CD8-positive, alpha-beta memory T cell (primary cell): ENCODE measurements around the gene SZRD1. TPM values are rescaled to one million over a fixed set of nuclear protein-coding genes. Genes with fewer than 3 reads are reported as not detected.

Experiments
- CTCF ChIA-PET: fragments of 350-600 bp; sonication (Branson Sonifier 250); formaldehyde crosslinking; loops from one replicate; lab custom pipeline; 2021; ENCODE audit warnings: antibody characterized with exemption; lab: Charles Lee
- POLR2A ChIA-PET: fragments of 350-600 bp; sonication (Branson Sonifier 250); formaldehyde crosslinking; loops from one replicate; lab custom pipeline; 2021; ENCODE audit warnings: antibody characterized with exemption; lab: Charles Lee
- DNase-seq, 5 donors: peaks; one replicate each; pipeline versions ENCODE4 v3.0.0 to v3.0.0-alpha.2; 2020 to 2022; ENCODE audit warnings: mixed read lengths in 1 of 5
- H3K27ac ChIP-seq: one replicate; pipeline ENCODE4 v1.7.0; 2013; ENCODE audit warnings: low read depth, mild to moderate bottlenecking, low read length, moderate library complexity
- H3K27me3 ChIP-seq: 2 replicates; pipeline ENCODE4 v1.7.0; 2013; ENCODE audit warnings: low read length, mild to moderate bottlenecking; ENCODE audit not compliant: insufficient read depth, poor library complexity, severe bottlenecking
- H3K36me3 ChIP-seq: 2 replicates; pipeline ENCODE4 v1.7.0; 2013; ENCODE audit warnings: mild to moderate bottlenecking, low read length, moderate library complexity; ENCODE audit not compliant: insufficient read depth
- H3K4me1 ChIP-seq: 2 replicates; pipeline ENCODE4 v1.7.0; 2013; ENCODE audit warnings: mild to moderate bottlenecking, low read length, moderate library complexity; ENCODE audit not compliant: insufficient read depth
- H3K4me3 ChIP-seq: 2 replicates; pipeline ENCODE4 v1.7.0; 2013; ENCODE audit warnings: mild to moderate bottlenecking, low read length
- H3K9me3 ChIP-seq: 2 replicates; pipeline ENCODE4 v1.7.0; 2013; ENCODE audit warnings: mild to moderate bottlenecking, low read length
- H3K27ac Mint-ChIP-seq, 8 donors: one replicate each; pipeline ENCODE4 v1.8.0; 2020 to 2021; ENCODE audit warnings: mixed read lengths in 8 of 8, mild to moderate bottlenecking in 6 of 8, inconsistent platforms in 3 of 8, moderate library complexity in 3 of 8
- H3K27me3 Mint-ChIP-seq, 2 donors: one replicate each; pipeline ENCODE4 v1.8.0; 2020 to 2021; ENCODE audit warnings: mixed read lengths in 2 of 2, mild to moderate bottlenecking in 1 of 2, moderate library complexity in 1 of 2
- H3K36me3 Mint-ChIP-seq, 3 donors: one replicate each; pipeline ENCODE4 v1.8.0; 2020 to 2021; ENCODE audit warnings: mixed read lengths in 3 of 3, inconsistent platforms in 1 of 3, mild to moderate bottlenecking in 1 of 3
- H3K4me1 Mint-ChIP-seq, 3 donors: one replicate each; pipeline ENCODE4 v1.8.0; 2020 to 2021; ENCODE audit warnings: mixed read lengths in 3 of 3, inconsistent platforms in 1 of 3, mild to moderate bottlenecking in 1 of 3
- H3K4me3 Mint-ChIP-seq, 7 donors: one replicate each; pipeline ENCODE4 v1.8.0; 2020 to 2021; ENCODE audit warnings: mixed read lengths in 7 of 7, mild to moderate bottlenecking in 6 of 7, moderate library complexity in 4 of 7, inconsistent platforms in 2 of 7
- H3K9me3 Mint-ChIP-seq, 5 donors: one replicate each; pipeline ENCODE4 v1.8.0; 2020 to 2022; ENCODE audit warnings: mixed read lengths in 5 of 5, mild to moderate bottlenecking in 3 of 5, moderate library complexity in 2 of 5, inconsistent platforms in 1 of 5
- polyA plus RNA-seq: library from polyadenylated mRNA; unstranded; fragments of 300-500 nt; fragmentation: Illumina TruSeq; gene quantifications from one replicate; pipeline ENCODE4 v1.2.3, GENCODE V29; 2021
- total RNA-seq, 2 experiments: library from RNA; stranded (reverse); gene quantifications; one replicate each; pipeline ENCODE4 v1.2.3, GENCODE V29; 2021

Gene SZRD1
- total and polyA plus RNA-seq, 3 experiments from 2014 or later = 49.2 to 216 (median 208) TPM

DNA sequence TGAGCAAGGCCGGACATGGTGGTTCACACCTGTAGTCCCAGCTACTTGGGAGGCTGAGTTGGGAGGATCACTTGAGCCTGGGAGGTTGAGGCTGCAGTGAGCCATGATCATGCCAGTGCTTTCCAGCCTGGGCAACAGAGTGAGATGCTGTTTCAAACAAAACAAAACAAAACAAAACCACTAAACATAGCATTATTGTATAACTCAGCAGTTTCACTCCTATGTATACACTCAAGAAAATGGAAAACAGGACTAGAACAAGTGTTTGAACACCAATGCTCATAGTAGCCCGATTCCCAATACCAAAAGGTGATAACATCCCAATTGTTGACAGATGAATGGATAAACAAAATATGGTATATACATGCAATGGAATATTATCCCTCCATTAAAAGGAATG is 71.5 kb downstream of the SZRD1 start:
- Mint-ChIP-seq H3K4me3 (peak overlapping the region in 2 of 7 donors; percentile 4 to 81), H3K27ac (peak overlapping the region in 1 of 8 donors; percentile 95), H3K36me3 (peaks cover 0 to 20% (median 4%) of the 10 kb centered on the region in 3 donors), H3K9me3 (no peaks in the 10 kb centered on the region), H3K4me1 (peaks cover 26 to 32% (median 31%) of the 10 kb centered on the region in 3 donors), H3K27me3 (no peaks in the 10 kb centered on the region)
- H3K36me3 ChIP-seq = peaks cover 12% of the 10 kb centered on the region
- no peaks in the 10 kb centered on the region for H3K9me3 ChIP-seq
- no peak overlapping the region for H3K4me3 ChIP-seq
- CTCF ChIA-PET = interaction anchor here (1.0 kb wide), 1 partner anchor 15 kb away, joined by 5 read pairs; no protein-coding TSS in a partner anchor
- no peaks in the 10 kb centered on the region for H3K27me3 ChIP-seq
- H3K4me1 ChIP-seq = peaks cover 26% of the 10 kb centered on the region
- no peak for DNase-seq
- no peak overlapping the region for H3K27ac ChIP-seq
- POLR2A ChIA-PET = no interaction called here

DNA sequence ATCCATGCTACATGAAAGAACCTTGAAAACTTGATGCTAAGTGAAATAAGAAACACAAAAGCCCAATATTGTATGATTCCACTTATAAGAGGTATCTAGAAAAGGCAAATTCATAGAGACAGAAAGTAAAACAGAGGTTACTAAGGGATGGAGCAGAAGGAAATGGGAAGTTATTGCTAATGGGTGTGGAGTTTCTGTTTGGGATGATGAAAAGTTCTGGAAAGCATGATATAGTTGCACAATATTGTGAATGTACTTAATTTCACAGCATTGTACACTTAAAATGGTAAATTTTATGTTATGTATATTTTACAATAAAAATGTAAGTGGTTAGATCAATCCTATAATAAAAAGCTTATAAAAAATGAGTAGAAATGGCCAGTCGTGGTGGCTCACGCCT is 71.9 kb downstream of the SZRD1 start:
- no peaks in the 10 kb centered on the region for H3K27me3 ChIP-seq
- H3K9me3 Mint-ChIP-seq = no peaks in the 10 kb centered on the region
- CTCF ChIA-PET = interaction anchor here (1.0 kb wide), 2 partner anchors 16 to 20 kb away, joined by 3 to 5 read pairs; no protein-coding TSS in a partner anchor

DNA sequence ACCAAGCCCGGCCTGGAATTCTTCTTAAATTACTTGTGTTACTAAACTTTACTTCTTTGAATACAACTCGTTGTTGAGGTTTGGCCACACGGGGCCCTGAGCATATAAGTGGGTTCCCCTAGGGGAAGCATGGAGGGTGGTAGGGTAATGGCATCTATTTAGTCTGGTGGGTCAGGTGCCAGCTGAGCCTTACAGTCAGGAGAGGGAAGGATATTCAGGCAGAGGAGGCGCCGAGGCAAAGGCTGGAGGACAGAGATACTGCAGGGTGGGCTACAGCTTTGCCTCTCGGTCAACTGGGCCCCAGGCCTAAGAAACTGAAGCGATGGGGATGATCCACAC is 73.1 kb downstream of the SZRD1 start:
- no peaks in the 10 kb centered on the region for H3K9me3 Mint-ChIP-seq
- no peak for DNase-seq
- POLR2A ChIA-PET = interaction anchor here (0.7 to 2.0 kb wide), 4 partner anchors 19 to 76 kb away, joined by 4 to 10 read pairs (median 6); partner anchors contain the start of gene SZRD1

More for the DNA sequence above, 71.9 kb downstream of the SZRD1 start:
- Histone ChIP-seq H3K27ac (no peak overlapping the region), H3K4me3 (no peak overlapping the region), H3K4me1 (peaks cover 29% of the 10 kb centered on the region), H3K9me3 (no peaks in the 10 kb centered on the region), H3K36me3 (peaks cover 16% of the 10 kb centered on the region)
- Mint-ChIP-seq H3K27me3 (no peaks in the 10 kb centered on the region), H3K36me3 (peaks cover 0 to 24% (median 4%) of the 10 kb centered on the region in 3 donors), H3K4me3 (peak overlapping the region in 6 of 7 donors; percentile 4 to 94 (median 78)), H3K27ac (peak overlapping the region in 1 of 8 donors; percentile 95), H3K4me1 (peaks cover 28 to 36% (median 34%) of the 10 kb centered on the region in 3 donors)
- DNase-seq = no peak
- POLR2A ChIA-PET = no interaction called here

DNA sequence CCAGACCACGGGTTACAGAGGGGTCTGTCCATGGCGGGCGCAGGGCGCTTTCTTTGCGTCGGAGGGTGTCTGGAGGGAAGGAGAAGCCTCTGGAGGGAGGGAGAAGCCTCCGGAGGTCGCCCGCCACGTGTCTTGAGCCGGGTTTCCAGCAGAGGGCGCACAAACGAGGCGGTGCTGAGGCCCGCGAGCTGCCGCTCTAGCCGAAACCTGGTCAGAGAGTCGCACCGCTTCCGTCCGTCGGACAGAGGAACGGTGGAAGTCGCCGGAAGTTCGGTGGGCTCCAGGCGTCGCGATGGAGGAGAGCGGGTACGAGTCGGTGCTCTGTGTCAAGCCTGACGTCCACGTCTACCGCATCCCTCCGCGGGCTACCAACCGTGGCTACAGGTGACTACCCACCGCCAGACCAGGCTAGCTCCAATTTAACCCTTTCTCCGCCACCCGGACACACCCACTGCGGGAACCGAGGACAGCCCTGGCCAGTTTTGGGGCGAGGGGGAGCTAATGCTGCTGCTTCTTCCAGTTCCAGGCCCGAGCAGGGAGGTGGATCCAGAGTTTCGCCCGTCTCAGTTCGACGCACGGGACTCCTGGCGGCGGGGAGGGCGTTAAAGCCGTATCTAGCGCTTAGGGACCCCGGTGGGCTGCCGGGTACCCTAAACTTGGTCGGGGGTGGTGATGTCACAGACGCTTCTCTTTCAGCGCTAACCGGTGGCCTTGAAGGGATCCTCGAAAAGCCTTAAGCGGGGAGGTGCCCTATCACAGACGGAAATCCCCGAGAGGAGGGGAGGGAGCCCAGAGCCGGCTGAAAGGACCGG is 73.6 kb downstream of the SZRD1 start, which contains the start of gene NECAP2:
NECAP2 (plus strand) TSS at position 255 of the 812 bp plus-strand sequence; CDS start at position 293, 38 bp downstream.
- H3K27ac ChIP-seq = peak within 1 kb of the TSS; percentile 98
- H3K4me1 Mint-ChIP-seq = peaks cover 33 to 48% (median 35%) of the 10 kb centered on the region in 3 donors
- DNase-seq = peak; percentile 86 to 93 (median 88)
- peaks cover 31% of the 10 kb centered on the region for H3K36me3 ChIP-seq
- no peaks in the 10 kb centered on the region for H3K27me3 Mint-ChIP-seq
- H3K4me3 ChIP-seq = peak within 1 kb of the TSS; percentile 87
- peak within 1 kb of the TSS; percentile 90 to 99 (median 96) for H3K27ac Mint-ChIP-seq
- no peaks in the 10 kb centered on the region for H3K9me3 ChIP-seq
- ChIA-PET POLR2A (interaction anchor here (1.1 to 2.0 kb wide), 4 partner anchors 20 to 73 kb away, joined by 3 to 10 read pairs (median 6); partner anchors contain the start of gene SZRD1), CTCF (interaction anchor here (0.8 to 3.0 kb wide), 11 partner anchors 9 to 88 kb away, joined by 3 to 16 read pairs (median 4); partner anchors contain the start of gene FBXO42)
- H3K27me3 ChIP-seq = no peaks in the 10 kb centered on the region
- H3K9me3 Mint-ChIP-seq = no peaks in the 10 kb centered on the region
- H3K4me3 Mint-ChIP-seq = peak within 1 kb of the TSS; percentile 93 to 98 (median 95)
- H3K36me3 Mint-ChIP-seq = peaks cover 4 to 40% (median 5%) of the 10 kb centered on the region in 3 donors
- peaks cover 36% of the 10 kb centered on the region for H3K4me1 ChIP-seq

More for the DNA sequence above, 73.1 kb downstream of the SZRD1 start:
- Histone ChIP-seq H3K9me3 (no peaks in the 10 kb centered on the region), H3K4me3 (peak overlapping the region; percentile 87), H3K36me3 (peaks cover 25% of the 10 kb centered on the region), H3K4me1 (peaks cover 36% of the 10 kb centered on the region), H3K27me3 (no peaks in the 10 kb centered on the region), H3K27ac (peak overlapping the region; percentile 98)
- H3K4me1 Mint-ChIP-seq = peaks cover 33 to 46% (median 35%) of the 10 kb centered on the region in 3 donors
- peak overlapping the region; percentile 90 to 99 (median 96) for H3K27ac Mint-ChIP-seq
- CTCF ChIA-PET = interaction anchor here (0.9 to 3.0 kb wide), 10 partner anchors 10 to 87 kb away, joined by 3 to 16 read pairs (median 4); partner anchors contain the start of gene FBXO42
- H3K36me3 Mint-ChIP-seq = peaks cover 4 to 36% (median 5%) of the 10 kb centered on the region in 3 donors
- H3K27me3 Mint-ChIP-seq = no peaks in the 10 kb centered on the region
- peak overlapping the region; percentile 93 to 98 (median 95) for H3K4me3 Mint-ChIP-seq

DNA sequence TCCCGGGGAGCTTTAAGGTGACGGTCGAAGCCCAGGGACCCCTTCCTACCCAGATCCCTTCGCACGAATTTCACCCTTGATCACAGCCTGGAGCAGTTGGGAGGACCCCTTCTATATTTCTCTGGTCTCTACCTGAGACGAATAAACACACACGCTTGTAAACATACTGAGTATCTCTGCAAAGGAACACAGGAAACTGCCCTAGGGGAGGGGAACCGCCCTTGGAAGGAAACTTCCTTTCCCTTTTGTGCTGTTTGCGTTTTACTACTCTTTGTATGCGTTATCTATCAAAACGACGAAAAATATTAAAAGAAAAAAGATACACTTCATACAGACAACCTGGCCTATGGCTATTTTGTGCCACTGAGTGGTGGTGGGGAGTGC is 74.2 kb downstream of the SZRD1 start:
- DNase-seq = peak in 1 of 5 donors; percentile 69
- Mint-ChIP-seq H3K4me1 (peaks cover 33 to 48% (median 35%) of the 10 kb centered on the region in 3 donors), H3K4me3 (peak overlapping the region; percentile 93 to 98 (median 95)), H3K9me3 (no peaks in the 10 kb centered on the region), H3K36me3 (peaks cover 4 to 44% (median 5%) of the 10 kb centered on the region in 3 donors), H3K27me3 (no peaks in the 10 kb centered on the region), H3K27ac (peak overlapping the region; percentile 90 to 99 (median 96))
- no peaks in the 10 kb centered on the region for H3K9me3 ChIP-seq
- CTCF ChIA-PET = interaction anchor here (0.7 to 3.0 kb wide), 7 partner anchors 8 to 56 kb away, joined by 3 to 16 read pairs (median 5); no protein-coding TSS in a partner anchor
- POLR2A ChIA-PET = interaction anchor here (1.1 to 2.0 kb wide), 4 partner anchors 20 to 73 kb away, joined by 3 to 10 read pairs (median 6); partner anchors contain the start of gene SZRD1
- H3K27ac ChIP-seq = peak overlapping the region; percentile 98
- H3K4me1 ChIP-seq = peaks cover 36% of the 10 kb centered on the region
- no peaks in the 10 kb centered on the region for H3K27me3 ChIP-seq
- peak overlapping the region; percentile 87 for H3K4me3 ChIP-seq
- peaks cover 34% of the 10 kb centered on the region for H3K36me3 ChIP-seq

DNA sequence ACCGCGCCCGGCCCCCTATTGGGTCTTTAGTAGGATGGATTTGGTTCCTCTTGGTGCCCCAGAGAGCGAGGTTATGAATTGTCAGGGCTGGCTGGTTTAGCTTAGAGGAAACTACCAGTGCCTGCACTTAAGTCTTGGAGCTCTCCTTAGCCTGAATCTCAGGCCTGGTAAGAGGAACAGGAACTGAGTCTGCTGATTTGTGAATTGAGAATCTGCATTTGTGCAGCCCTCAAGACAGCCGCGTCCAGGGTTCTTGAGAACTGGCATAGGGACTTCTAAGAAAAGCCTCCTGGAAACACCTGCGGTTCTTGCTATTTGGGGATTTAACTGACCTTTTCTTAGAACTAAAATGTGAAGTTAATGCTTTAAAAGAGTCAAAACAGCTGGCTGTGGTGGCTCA is 75.2 kb downstream of the SZRD1 start:
- H3K4me3 Mint-ChIP-seq = peak overlapping the region; percentile 93 to 98 (median 95)
- no peak for DNase-seq
- no peaks in the 10 kb centered on the region for H3K9me3 Mint-ChIP-seq
- peaks cover 39% of the 10 kb centered on the region for H3K4me1 ChIP-seq
- no peak overlapping the region for H3K4me3 ChIP-seq
- no peaks in the 10 kb centered on the region for H3K27me3 ChIP-seq
- H3K27ac Mint-ChIP-seq = peak overlapping the region in 7 of 8 donors; percentile 10 to 96 (median 57)
- H3K27ac ChIP-seq = peak overlapping the region; percentile 32
- H3K4me1 Mint-ChIP-seq = peaks cover 34 to 50% (median 38%) of the 10 kb centered on the region in 3 donors
- ChIA-PET POLR2A (interaction anchor here (0.7 to 1.1 kb wide), 2 partner anchors 8 to 71 kb away, joined by 3 to 7 read pairs; no protein-coding TSS in a partner anchor), CTCF (interaction anchor here (3.0 kb wide), 1 partner anchor 22 kb away, joined by 16 read pairs; no protein-coding TSS in a partner anchor)
- no peaks in the 10 kb centered on the region for H3K27me3 Mint-ChIP-seq
- H3K36me3 ChIP-seq = peaks cover 42% of the 10 kb centered on the region
- peaks cover 4 to 51% (median 6%) of the 10 kb centered on the region in 3 donors for H3K36me3 Mint-ChIP-seq
- H3K9me3 ChIP-seq = no peaks in the 10 kb centered on the region

DNA sequence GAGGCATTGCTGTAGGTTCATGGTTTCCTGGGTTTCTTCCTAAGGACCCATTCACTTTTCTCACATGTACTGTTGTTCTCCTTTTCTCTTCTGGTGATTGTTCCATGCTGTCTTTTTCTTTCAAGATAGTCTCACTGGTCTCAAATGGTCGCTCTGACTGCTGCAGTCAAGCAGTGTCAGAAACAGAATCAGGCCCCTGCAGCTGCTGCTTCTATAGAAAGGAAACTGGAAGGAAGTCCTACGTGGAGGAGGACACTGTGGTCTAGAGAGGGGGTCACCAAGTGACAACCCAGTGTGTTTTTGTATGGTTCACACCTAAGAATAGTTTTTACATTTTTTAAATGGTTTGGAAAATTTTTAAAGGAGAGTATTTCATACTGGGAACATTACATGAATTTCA is 75.9 kb downstream of the SZRD1 start:
- ChIA-PET POLR2A (no interaction called here), CTCF (no interaction called here)
- DNase-seq = no peak
- no peaks in the 10 kb centered on the region for H3K9me3 Mint-ChIP-seq
- peak overlapping the region in 7 of 8 donors; percentile 31 to 95 (median 81) for H3K27ac Mint-ChIP-seq
- peaks cover 39 to 57% (median 44%) of the 10 kb centered on the region in 3 donors for H3K4me1 Mint-ChIP-seq
- Histone ChIP-seq H3K36me3 (peaks cover 49% of the 10 kb centered on the region), H3K27me3 (no peaks in the 10 kb centered on the region), H3K4me3 (no peak overlapping the region), H3K4me1 (peaks cover 44% of the 10 kb centered on the region), H3K9me3 (no peaks in the 10 kb centered on the region), H3K27ac (peak overlapping the region; percentile 15)
- H3K4me3 Mint-ChIP-seq = peak overlapping the region in 5 of 7 donors; percentile 17 to 79 (median 52)
- H3K27me3 Mint-ChIP-seq = no peaks in the 10 kb centered on the region
- peaks cover 4 to 58% (median 8%) of the 10 kb centered on the region in 3 donors for H3K36me3 Mint-ChIP-seq
